HFF-Myc (cell line): Measurements from ENCODE around the gene INTS6.

Source experiments
- DNase-seq: peaks from one replicate; pipeline ENCODE4 v3.0.0-alpha.2; 2011; ENCODE audit warnings: low read depth; ENCODE audit errors: extremely low read depth
- H3K4me3 ChIP-seq: replicated peaks from 2 replicates; pipeline ENCODE4 v1.5.1; 2011; ENCODE audit warnings: low read depth, mild to moderate bottlenecking, control low read depth, low read length
- CTCF ChIP-seq: IDR thresholded peaks from 2 replicates; pipeline ENCODE4 v1.5.1; 2012; ENCODE audit warnings: mild to moderate bottlenecking, low read depth, low read length, control low read depth; ENCODE audit errors: missing control alignments

Gene INTS6

GRCh38 chr13:51327961-51328360 lies 124.9 kb downstream of the INTS6 start:
- DNase-seq = no peak
- H3K4me3 ChIP-seq = no peak overlapping the region
- no peak for TF ChIP-seq CTCF

DNA sequence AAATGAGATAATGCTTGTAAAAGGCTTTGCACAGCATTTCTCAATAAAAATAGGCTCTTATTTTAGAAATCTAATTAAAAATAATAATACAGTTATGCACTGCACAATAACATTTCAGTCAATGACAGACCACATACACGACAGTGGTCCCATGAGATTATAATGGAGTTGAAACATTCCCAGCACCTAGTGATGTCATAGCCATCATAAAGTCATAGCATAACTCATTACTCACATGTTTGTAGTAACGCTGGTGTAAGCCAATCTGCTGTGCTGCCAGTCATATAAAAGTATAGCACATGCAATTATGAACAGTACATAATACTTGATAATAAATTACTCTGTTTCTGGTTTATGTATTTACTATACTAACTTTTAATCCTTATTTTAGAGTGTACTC lies 126.1 kb downstream of the INTS6 start:
- no peak for TF ChIP-seq CTCF
- no peak for DNase-seq
- H3K4me3 ChIP-seq = no peak overlapping the region

- no peak for TF ChIP-seq CTCF
- DNase-seq = no peak
- H3K4me3 ChIP-seq = no peak overlapping the region
Measured at GRCh38 chr13:51325837-51326236, 127.0 kb downstream of the INTS6 start.

DNA sequence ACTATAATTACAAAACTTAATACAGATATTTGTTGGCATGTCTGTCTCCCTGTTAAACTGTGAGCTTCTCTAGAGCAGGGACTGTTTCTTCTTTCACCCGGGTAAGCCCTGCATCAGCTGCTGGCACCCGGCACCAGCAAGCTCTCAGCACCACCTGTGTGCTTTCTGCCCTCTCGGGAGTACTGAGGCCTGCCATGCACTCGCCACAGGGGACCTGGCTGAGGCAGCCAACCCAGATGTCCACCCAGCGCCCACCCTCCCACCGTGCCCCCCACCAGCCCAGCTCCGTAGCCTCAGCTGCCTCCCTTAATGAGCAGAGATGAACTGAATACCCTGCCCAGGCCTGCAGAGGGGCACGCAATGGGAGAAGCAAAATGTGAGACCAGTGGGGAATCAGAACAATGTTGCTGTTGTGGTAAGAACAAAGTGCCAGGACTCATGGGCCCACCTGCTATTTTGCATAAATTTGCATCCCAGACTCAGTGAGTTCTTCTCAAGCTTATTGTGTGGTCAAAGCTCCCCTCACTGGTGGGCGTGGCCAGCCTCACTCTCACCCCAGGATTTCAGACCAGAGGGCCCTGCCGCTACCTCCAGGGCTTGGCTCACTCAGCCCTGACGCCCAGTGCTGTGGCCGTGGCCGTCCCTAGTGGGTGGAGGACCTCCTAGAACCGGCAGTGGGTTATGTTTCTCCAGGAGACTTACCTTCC lies 128.0 kb downstream of the INTS6 start:
- no peak for TF ChIP-seq CTCF

GRCh38 chr13:51323824-51324511 lies 128.9 kb downstream of the INTS6 start:
- no peak overlapping the region for H3K4me3 ChIP-seq
- no peak for DNase-seq
- TF ChIP-seq CTCF = no peak

More for the DNA sequence above, 128.0 kb downstream of the INTS6 start:
- H3K4me3 ChIP-seq = no peak overlapping the region
- no peak for DNase-seq

- no peak for TF ChIP-seq CTCF
- no peak overlapping the region for H3K4me3 ChIP-seq
- no peak for DNase-seq
Measured at GRCh38 chr13:51322826-51323225, 130.0 kb downstream of the INTS6 start.
